ENCODE measurements around the gene MAGEC3. TPM values are rescaled to one million over a fixed set of nuclear protein-coding genes. Genes with fewer than 3 reads are reported as not detected.

Gene MAGEC3
- total RNA-seq, 3 donors from 2014 or later, result 0.44 TPM; not detected in 2

GRCh38 chrX:141924293-141924692 is 86.2 kb downstream of the MAGEC3 start:
- Histone ChIP-seq H3K9me3 (no peaks in the 10 kb centered on the region), H3K36me3 (no peaks in the 10 kb centered on the region), H3K27me3 (peaks cover 0 to 7% of the 10 kb centered on the region in 2 donors), H3K4me1 (no peaks in the 10 kb centered on the region), H3K4me3 (no peak overlapping the region), H3K27ac (no peak overlapping the region)
- intact Hi-C loops (cut with DNase I; ENCODE audit: low total_unique reads), result no loop called here
- DNase-seq (ENCODE audit: low spot score in 2 of 2), result no peak
- TF ChIP-seq POLR2A (IDR thresholded peaks at IDR 0.05), result no peak
- TF ChIP-seq POLR2AphosphoS5 (IDR thresholded peaks at IDR 0.05), result no peak
- TF ChIP-seq, protein P1, sequence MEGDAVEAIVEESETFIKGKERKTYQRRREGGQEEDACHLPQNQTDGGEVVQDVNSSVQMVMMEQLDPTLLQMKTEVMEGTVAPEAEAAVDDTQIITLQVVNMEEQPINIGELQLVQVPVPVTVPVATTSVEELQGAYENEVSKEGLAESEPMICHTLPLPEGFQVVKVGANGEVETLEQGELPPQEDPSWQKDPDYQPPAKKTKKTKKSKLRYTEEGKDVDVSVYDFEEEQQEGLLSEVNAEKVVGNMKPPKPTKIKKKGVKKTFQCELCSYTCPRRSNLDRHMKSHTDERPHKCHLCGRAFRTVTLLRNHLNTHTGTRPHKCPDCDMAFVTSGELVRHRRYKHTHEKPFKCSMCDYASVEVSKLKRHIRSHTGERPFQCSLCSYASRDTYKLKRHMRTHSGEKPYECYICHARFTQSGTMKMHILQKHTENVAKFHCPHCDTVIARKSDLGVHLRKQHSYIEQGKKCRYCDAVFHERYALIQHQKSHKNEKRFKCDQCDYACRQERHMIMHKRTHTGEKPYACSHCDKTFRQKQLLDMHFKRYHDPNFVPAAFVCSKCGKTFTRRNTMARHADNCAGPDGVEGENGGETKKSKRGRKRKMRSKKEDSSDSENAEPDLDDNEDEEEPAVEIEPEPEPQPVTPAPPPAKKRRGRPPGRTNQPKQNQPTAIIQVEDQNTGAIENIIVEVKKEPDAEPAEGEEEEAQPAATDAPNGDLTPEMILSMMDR (IDR thresholded peaks at IDR 0.05), result no peak

- intact Hi-C loops (cut with DNase I; ENCODE audit: low total_unique reads), result no loop called here
- no peak for TF ChIP-seq POLR2AphosphoS5 (IDR thresholded peaks at IDR 0.05)
- TF ChIP-seq, protein P1 (IDR thresholded peaks at IDR 0.05), result no peak
- TF ChIP-seq POLR2A (IDR thresholded peaks at IDR 0.05), result no peak
- Histone ChIP-seq H3K27me3 (peaks cover 0 to 8% of the 10 kb centered on the region in 2 donors), H3K27ac (no peak overlapping the region), H3K36me3 (no peaks in the 10 kb centered on the region), H3K4me1 (no peaks in the 10 kb centered on the region), H3K9me3 (no peaks in the 10 kb centered on the region), H3K4me3 (no peak overlapping the region)
- no peak for DNase-seq (ENCODE audit: low spot score in 2 of 2)
Observed at GRCh38 chrX:141928432-141928831, 90.3 kb downstream of the MAGEC3 start.

- TF ChIP-seq, protein P1 (IDR thresholded peaks at IDR 0.05), result no peak
- no peak for TF ChIP-seq POLR2A (IDR thresholded peaks at IDR 0.05)
- TF ChIP-seq POLR2AphosphoS5 (IDR thresholded peaks at IDR 0.05), result no peak
- intact Hi-C loops (cut with DNase I; ENCODE audit: low total_unique reads), result no loop called here
- Histone ChIP-seq H3K9me3 (no peaks in the 10 kb centered on the region), H3K36me3 (no peaks in the 10 kb centered on the region), H3K27ac (no peak overlapping the region), H3K4me3 (no peak overlapping the region), H3K4me1 (no peaks in the 10 kb centered on the region), H3K27me3 (peaks cover 0 to 8% of the 10 kb centered on the region in 2 donors)
- no peak for DNase-seq (ENCODE audit: low spot score in 2 of 2)
Observed at GRCh38 chrX:141934059-141934641, 96.0 kb downstream of the MAGEC3 start.

GRCh38 chrX:141935645-141936044 is 97.5 kb downstream of the MAGEC3 start:
- intact Hi-C loops (cut with DNase I; ENCODE audit: low total_unique reads), result no loop called here
- DNase-seq (ENCODE audit: low spot score in 2 of 2), result no peak
- no peaks in the 10 kb centered on the region for H3K36me3 ChIP-seq

DNA sequence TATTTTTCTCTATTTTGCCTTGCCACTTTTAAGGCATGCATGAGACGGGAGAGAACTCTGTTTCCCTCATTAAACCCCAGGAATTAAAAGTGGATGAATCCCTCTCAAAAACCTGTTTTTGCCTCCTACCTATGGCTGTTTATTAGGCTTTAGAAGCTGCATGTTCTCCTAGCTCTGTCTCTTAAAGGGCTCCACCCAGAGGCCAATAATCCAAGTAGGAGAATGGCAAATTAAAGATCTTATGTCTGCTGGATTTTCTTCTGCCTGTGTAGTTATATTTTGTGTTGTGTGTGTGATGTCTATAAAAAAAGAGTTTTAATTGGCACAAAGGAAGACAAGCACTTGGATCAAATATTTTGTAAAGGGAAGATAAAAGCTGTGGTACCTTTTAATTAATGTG is 98.0 kb downstream of the MAGEC3 start:
- no peak for TF ChIP-seq POLR2AphosphoS5 (IDR thresholded peaks at IDR 0.05)
- no peak for TF ChIP-seq POLR2A (IDR thresholded peaks at IDR 0.05)
- TF ChIP-seq, protein P1 (IDR thresholded peaks at IDR 0.05), result no peak
- H3K27ac ChIP-seq, result no peak overlapping the region
- H3K9me3 ChIP-seq, result no peaks in the 10 kb centered on the region
- no peak overlapping the region for H3K4me3 ChIP-seq
- H3K4me1 ChIP-seq, result no peaks in the 10 kb centered on the region
- intact Hi-C loops (cut with DNase I; ENCODE audit: low total_unique reads), result no loop called here
- no peak for DNase-seq (ENCODE audit: low spot score in 2 of 2)
- H3K36me3 ChIP-seq, result no peaks in the 10 kb centered on the region
- peaks cover 0 to 6% of the 10 kb centered on the region in 2 donors for H3K27me3 ChIP-seq

More at GRCh38 chrX:141935645-141936044, 97.5 kb downstream of the MAGEC3 start:
- Histone ChIP-seq H3K9me3 (no peaks in the 10 kb centered on the region), H3K27ac (no peak overlapping the region), H3K4me1 (no peaks in the 10 kb centered on the region), H3K27me3 (peaks cover 0 to 8% of the 10 kb centered on the region in 2 donors), H3K4me3 (no peak overlapping the region)
- TF ChIP-seq, protein P1 (IDR thresholded peaks at IDR 0.05), result no peak
- TF ChIP-seq POLR2A (IDR thresholded peaks at IDR 0.05) (no peak), POLR2AphosphoS5 (IDR thresholded peaks at IDR 0.05) (no peak)

All from breast epithelium (tissue), 4 donors.